Panc1 (cell line): Measurements from ENCODE around the gene PLEKHG4B. TPM values are rescaled to one million over a fixed set of nuclear protein-coding genes. Genes with fewer than 3 reads are reported as not detected.

Source experiments
- ATAC-seq: fragments of 200-7000 bp; cut with Tn5 transposase; 2 replicates; pipeline ENCODE4 v1.9.1; 2020; ENCODE audit warnings: mild to moderate bottlenecking, moderate library complexity
- BruUV-seq: library from RNA; stranded (reverse); fragments of 400-500 nt; replicated peaks from 2 replicates; lab custom pipeline; 2021; lab: Mats Ljungman, UMichigan
- CTCF ChIA-PET: fragments of 300-600 bp; sonication (Branson Sonifier 250); formaldehyde crosslinking; loops from one replicate; lab custom pipeline; 2022; ENCODE audit warnings: antibody characterized with exemption; lab: Charles Lee
- POLR2A ChIA-PET: fragments of 300-600 bp; sonication (Branson Sonifier 250); formaldehyde crosslinking; loops from one replicate; lab custom pipeline; 2022; ENCODE audit warnings: antibody characterized with exemption; lab: Charles Lee
- DNase-seq: peaks from one replicate; pipeline ENCODE4 v3.0.0-alpha.2; 2010; ENCODE audit warnings: low read depth, low spot score
- H3K27ac ChIP-seq: 2 replicates; pipeline ENCODE4 v1.5.1; 2011; ENCODE audit warnings: mild to moderate bottlenecking, low read length, inconsistent platforms
- H3K27me3 ChIP-seq: fragments of 200-500 bp; sonication (Bioruptor generic); 2 replicates; pipeline ENCODE4 v1.6.0; 2014; ENCODE audit warnings: low read length, inconsistent platforms; ENCODE audit not compliant: control insufficient read depth, insufficient read depth
- H3K36me3 ChIP-seq: fragments of 200-500 bp; sonication (Bioruptor generic); 2 replicates; pipeline ENCODE4 v1.5.1; 2014; ENCODE audit warnings: inconsistent platforms, mild to moderate bottlenecking, low read length, moderate library complexity; ENCODE audit not compliant: control insufficient read depth, insufficient read depth
- H3K4me1 ChIP-seq: 2 replicates; pipeline ENCODE4 v1.5.1; 2011; ENCODE audit warnings: inconsistent platforms, mild to moderate bottlenecking, low read length, moderate library complexity; ENCODE audit not compliant: control insufficient read depth, insufficient read depth
- H3K4me3 ChIP-seq, 2 experiments: 2 replicates each; pipeline ENCODE4 v1.5.1; 2011 to 2012; ENCODE audit warnings: low read depth in 2 of 2, low read length in 2 of 2, mild to moderate bottlenecking in 2 of 2, inconsistent platforms in 1 of 2, moderate library complexity in 1 of 2
- H3K9me3 ChIP-seq: fragments of 200-500 bp; sonication (Bioruptor generic); 2 replicates; pipeline ENCODE4 v1.5.1; 2014; ENCODE audit warnings: low read depth, mild to moderate bottlenecking, inconsistent platforms, low read length, moderate library complexity; ENCODE audit not compliant: control insufficient read depth, insufficient read depth
- CTCF ChIP-seq: fragments of 450-650 bp; IDR thresholded peaks from 2 replicates; pipeline ENCODE4 v1.5.1; 2017; ENCODE audit warnings: mild to moderate bottlenecking
- POLR2AphosphoS5 ChIP-seq: IDR thresholded peaks from 2 replicates; pipeline ENCODE4 v1.6.1; 2012; ENCODE audit warnings: mild to moderate bottlenecking, low read depth, low read length, moderate library complexity
- REST ChIP-seq, 2 experiments: IDR thresholded peaks; 2 replicates each; pipeline ENCODE4 v1.6.1; 2011 to 2012; ENCODE audit warnings: low read depth in 2 of 2, control low read depth in 1 of 2, low read length in 1 of 2, mild to moderate bottlenecking in 1 of 2, moderate library complexity in 1 of 2; ENCODE audit not compliant: insufficient read depth in 1 of 2
- SIN3A ChIP-seq: IDR thresholded peaks from 2 replicates; pipeline ENCODE4 v1.6.1; 2012; ENCODE audit warnings: low read depth, mild to moderate bottlenecking, low read length, moderate library complexity, borderline replicate concordance; ENCODE audit not compliant: insufficient read depth
- TCF7L2 ChIP-seq: IDR thresholded peaks from 2 replicates; pipeline ENCODE4 v1.6.1; 2011; ENCODE audit warnings: mild to moderate bottlenecking, low read depth, low read length, inconsistent platforms
- in situ Hi-C: cut with HindIII; loops from 2 replicates; pipeline ENCODE4 v1.10.0; 2016; ENCODE audit warnings: low sequenced_read_pairs, low pct_unique_long_range_greater_than_20kb
- intact Hi-C: fragments of 100-400 bp; cut with micrococcal nuclease; formaldehyde crosslinking; loops from one replicate; pipeline ENCODE4 v1.10.0; 2022; ENCODE audit not compliant: unreplicated experiment
- total RNA-seq: library from RNA; stranded (reverse); gene quantifications from one replicate; pipeline ENCODE4 v1.2.1, GENCODE V29; 2021; ENCODE audit not compliant: unreplicated experiment

PLEKHG4B gene
- total RNA-seq, 1 experiment from 2014 or later = 8.9 TPM

- no peak for DNase-seq
- TF ChIP-seq TCF7L2 = no peak
- no peak for TF ChIP-seq SIN3A
- no peak for TF ChIP-seq CTCF
- no peak for TF ChIP-seq REST (IDR thresholded peaks at IDR 0.05; ENCODE audit: insufficient read depth in 1 of 2, low read depth in 2 of 2, low read length in 1 of 2)
- TF ChIP-seq POLR2AphosphoS5 = no peak
- Histone ChIP-seq H3K27me3 (no peaks in the 10 kb centered on the region), H3K36me3 (no peaks in the 10 kb centered on the region), H3K27ac (no peak overlapping the region), H3K4me1 (peaks cover 3% of the 10 kb centered on the region; the same call in 1 of the 2 replicates), H3K4me3 (no peak overlapping the region), H3K9me3 (no peaks in the 10 kb centered on the region)
- in situ Hi-C loops (no loop called here), intact Hi-C loops (no loop called here)
- ATAC-seq = no peak
- CTCF ChIA-PET = interaction anchor here (0.5 kb wide), 1 partner anchor 56 kb away, joined by 3 read pairs; the partner anchor contains the start of gene SDHA
- no TSS peak for BruUV-seq
- POLR2A ChIA-PET = no interaction called here
Observed at GRCh38 chr5:162565-163337, 70.8 kb downstream of the PLEKHG4B start.

- CTCF ChIA-PET = no interaction called here
- intact Hi-C loops (no loop called here), in situ Hi-C loops (no loop called here)
- H3K27me3 ChIP-seq = no peaks in the 10 kb centered on the region
- no TSS peak for BruUV-seq
- no peak overlapping the region for H3K27ac ChIP-seq
- POLR2A ChIA-PET = no interaction called here
- no peaks in the 10 kb centered on the region for H3K9me3 ChIP-seq
- TF ChIP-seq SIN3A = no peak
- H3K36me3 ChIP-seq = no peaks in the 10 kb centered on the region
- ATAC-seq (no peak), DNase-seq (no peak)
- H3K4me1 ChIP-seq = peaks cover 8% of the 10 kb centered on the region; the same call in 1 of the 2 replicates
- H3K4me3 ChIP-seq = no peak overlapping the region
Observed at GRCh38 chr5:163338-163620, 71.3 kb downstream of the PLEKHG4B start.

GRCh38 chr5:163841-164240, 71.9 kb downstream of the PLEKHG4B start:
- Histone ChIP-seq H3K27me3 (no peaks in the 10 kb centered on the region), H3K36me3 (no peaks in the 10 kb centered on the region), H3K9me3 (no peaks in the 10 kb centered on the region), H3K4me1 (peaks cover 9% of the 10 kb centered on the region; the same call in 1 of the 2 replicates), H3K4me3 (no peak overlapping the region), H3K27ac (no peak overlapping the region)
- ChIA-PET CTCF (no interaction called here), POLR2A (no interaction called here)
- no peak for DNase-seq
- TF ChIP-seq SIN3A (no peak), REST (IDR thresholded peaks at IDR 0.05; ENCODE audit: insufficient read depth in 1 of 2, low read depth in 2 of 2, low read length in 1 of 2) (no peak), CTCF (no peak), POLR2AphosphoS5 (no peak), TCF7L2 (no peak)
- TSS peak; percentile 79 for BruUV-seq
- in situ Hi-C loops (no loop called here), intact Hi-C loops (no loop called here)
- no peak for ATAC-seq
